GM18498 (cell line): ENCODE measurements around the gene CCDC102A.
A peak's percentile ranks its signal among the peaks of the same experiment; 100 is the strongest.
"Not testable (repeated sequence)": the region's sequence is repeated elsewhere in the genome, so short reads cannot be mapped to it uniquely, and the experiment has no call there.

Source experiments
- ATAC-seq: cut with Tn5 transposase; IDR thresholded peaks from one replicate; pipeline ENCODE4 v1.9.1; 2021; ENCODE audit warnings: mild to moderate bottlenecking, moderate library complexity; ENCODE audit not compliant: unreplicated experiment

The CCDC102A gene

DNA sequence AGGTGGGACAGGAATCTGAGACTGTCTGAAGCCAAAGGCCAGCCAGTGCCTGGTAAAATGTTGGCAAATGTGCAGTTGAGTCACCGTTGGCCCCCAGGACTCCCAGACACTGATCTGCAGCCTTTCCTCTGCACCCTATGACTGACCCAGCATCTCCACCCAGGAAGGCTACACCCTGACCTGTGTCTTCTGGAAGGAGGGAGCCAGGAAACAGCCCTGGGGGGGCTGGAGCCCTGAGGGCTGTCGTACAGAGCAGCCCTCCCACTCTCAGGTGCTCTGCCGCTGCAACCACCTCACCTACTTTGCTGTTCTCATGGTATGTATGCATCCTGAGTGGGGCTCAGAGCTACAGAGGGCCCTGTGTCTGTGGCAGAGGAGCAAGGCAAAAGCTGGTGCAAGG, 30.1 kb upstream of the CCDC102A start:
- ATAC-seq: no peak

- ATAC-seq: no peak
Observed at GRCh38 chr16:57565461-57565860, 29.1 kb upstream of the CCDC102A start.

DNA sequence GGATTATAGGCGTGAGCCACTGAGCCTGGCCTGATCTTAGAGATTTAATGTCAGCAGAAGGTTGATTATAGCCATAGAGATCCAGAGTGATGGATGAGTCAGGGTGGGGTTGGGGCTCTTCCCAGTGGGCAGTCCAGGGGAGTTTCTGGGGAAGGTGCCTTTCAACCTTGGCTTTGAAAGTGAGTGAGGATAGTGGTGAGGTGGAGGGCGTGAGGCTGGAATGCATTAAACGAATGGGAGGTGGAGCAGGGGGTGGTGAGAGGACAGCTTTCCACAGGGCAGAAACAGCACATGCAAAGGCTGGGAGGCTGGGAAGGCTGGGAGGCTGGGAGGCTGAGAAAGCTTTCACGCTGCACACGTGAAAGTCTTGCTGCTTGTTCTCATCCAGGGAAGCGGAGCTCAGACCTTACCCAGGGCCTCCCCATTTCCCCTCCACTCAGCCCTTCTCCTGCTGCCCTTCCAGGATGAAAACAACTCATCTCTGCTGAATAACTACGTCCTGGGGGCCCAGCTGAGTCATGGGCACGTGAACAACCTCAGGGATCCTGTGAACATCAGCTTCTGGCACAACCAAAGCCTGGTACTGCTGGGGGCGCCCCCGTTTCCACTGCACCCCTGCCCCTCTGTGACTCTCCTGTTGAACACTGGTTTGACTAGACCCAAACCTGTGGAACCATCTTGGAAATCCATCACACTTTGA, 28.4 kb upstream of the CCDC102A start:
- ATAC-seq: no peak

- ATAC-seq: no peak
Observed at GRCh38 chr16:57563761-57564160, 27.4 kb upstream of the CCDC102A start.

DNA sequence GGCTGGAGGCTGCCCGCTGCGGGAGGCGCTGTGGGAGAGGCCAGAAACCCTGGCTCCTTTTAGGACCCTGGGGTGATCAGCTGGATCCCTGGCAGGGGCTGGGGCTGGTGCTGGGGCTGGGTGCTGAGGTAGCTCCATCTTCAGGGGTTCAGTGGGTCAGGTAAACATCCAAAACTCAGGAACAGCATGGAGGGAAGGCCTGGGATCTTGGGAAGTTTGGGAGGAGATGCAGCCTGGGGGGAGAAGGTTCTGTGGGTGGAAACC, 27.0 kb upstream of the CCDC102A start:
- no peak for ATAC-seq

DNA sequence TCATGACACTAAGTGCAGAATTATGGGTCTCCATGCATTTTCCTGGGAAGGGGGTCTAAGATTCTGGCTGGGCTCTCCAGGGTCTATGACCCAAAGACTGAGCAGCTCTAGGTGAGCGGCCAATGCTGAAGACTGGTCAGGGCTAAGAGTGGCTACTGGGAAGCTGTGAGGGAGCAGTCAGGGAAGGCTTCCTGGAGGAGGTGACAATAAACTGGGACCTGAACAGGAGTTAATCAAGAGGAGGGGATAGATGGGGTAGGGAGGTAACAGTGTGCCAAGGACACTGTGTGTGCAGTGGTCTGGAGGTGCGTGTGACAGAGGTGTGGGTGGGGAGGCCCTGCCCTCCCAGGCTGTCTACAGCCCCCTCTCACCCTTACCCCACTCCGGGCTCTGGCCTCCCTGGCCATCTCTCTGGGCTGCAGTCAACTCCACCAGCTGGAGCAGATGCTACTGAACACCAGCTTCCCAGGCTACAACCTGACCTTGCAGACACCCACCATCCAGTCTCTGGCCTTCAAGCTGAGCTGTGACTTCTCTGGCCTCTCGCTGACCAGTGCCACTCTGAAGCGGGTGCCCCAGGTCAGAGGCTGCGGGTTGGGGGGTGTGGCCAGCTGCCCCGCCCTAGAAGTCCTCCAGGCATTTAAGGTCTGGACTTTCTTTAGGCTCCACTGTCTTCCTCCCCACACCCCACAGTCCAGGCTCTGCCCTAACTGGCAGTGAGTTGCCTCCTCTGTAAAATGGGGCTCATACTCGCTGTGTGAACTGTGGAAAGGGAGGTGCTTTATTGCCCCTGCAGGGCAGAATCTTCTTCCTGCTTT, 26.5 kb upstream of the CCDC102A start:
- ATAC-seq: no peak

- ATAC-seq: no peak
Observed at GRCh38 chr16:57562066-57562465, 25.7 kb upstream of the CCDC102A start.

GRCh38 chr16:57559072-57559790, 22.9 kb upstream of the CCDC102A start:
- ATAC-seq: no peak

- ATAC-seq: no peak
Observed at GRCh38 chr16:57556941-57557541, 20.7 kb upstream of the CCDC102A start.

DNA sequence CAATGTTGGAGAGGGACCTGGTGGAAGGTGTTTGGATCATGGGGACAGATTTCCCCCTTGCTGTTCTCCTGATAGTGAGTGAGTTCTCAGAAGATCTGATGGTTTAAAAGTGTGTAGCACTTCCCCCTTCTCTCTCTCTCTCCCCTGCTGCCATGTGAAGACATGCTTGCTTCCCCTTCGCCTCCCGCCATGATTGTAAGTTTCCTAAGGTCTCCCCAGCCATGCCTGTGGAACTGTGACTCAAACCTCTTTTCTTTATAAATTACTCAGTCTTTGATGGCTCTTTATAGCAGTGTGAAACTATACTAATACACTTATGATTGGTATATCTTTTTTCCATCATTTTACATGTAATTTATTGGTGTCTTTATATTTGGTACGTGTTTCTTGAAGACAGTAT, 19.5 kb upstream of the CCDC102A start:
- no peak for ATAC-seq

DNA sequence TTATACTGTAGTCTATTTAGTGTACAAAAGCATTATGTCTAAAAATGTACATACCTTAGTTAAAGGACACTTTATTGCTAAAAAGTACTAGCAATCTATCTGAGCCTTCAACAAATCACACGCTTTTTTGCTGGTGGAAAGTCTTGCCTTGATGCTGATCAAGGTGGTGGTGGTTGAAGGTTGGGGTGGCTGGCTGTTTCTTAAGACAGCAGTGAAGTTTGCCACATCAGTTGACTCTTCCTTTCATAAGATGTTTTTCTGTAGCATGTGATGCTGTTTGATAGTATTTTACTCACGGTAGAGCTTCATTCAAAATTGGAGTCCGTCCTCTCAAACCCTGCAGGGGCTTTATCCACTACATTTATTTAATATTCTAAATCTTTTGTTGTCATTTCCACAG, 14.7 kb upstream of the CCDC102A start:
- no peak for ATAC-seq

- no peak for ATAC-seq
Observed at GRCh38 chr16:57549730-57550129, 13.4 kb upstream of the CCDC102A start.

GRCh38 chr16:57548408-57548807, 12.0 kb upstream of the CCDC102A start:
- ATAC-seq: no peak

- not testable (repeated sequence) for ATAC-seq
Observed at GRCh38 chr16:57547524-57547923, 11.2 kb upstream of the CCDC102A start.

DNA sequence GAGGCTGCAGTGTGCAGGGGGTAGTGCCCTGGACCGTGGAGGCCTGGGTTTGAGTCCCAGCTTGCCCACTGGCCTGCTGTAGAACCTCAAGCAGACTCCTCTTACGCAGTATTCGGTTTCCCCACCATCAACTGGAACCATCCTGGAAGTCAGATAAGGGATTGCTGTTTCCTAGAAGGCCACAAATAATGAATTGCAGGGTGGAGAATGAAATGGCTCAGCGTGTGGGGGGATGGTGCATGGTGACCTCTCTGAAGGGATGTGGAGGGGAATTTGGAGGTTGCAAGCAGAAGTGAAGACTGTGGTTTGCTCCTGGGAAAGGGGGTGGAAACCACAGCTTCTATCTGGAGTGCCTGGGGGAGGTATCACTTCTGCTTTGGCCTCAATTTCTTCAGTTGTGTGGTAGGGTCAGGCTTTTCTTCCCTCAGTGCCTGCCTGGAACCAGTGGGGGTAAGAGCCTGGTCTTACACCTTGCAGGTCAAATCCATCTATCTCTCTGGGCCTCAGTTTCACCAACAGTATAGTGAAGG, 7.8 kb upstream of the CCDC102A start:
- ATAC-seq: peak; percentile 70

- no peak for ATAC-seq
Observed at GRCh38 chr16:57541754-57542435, 5.5 kb upstream of the CCDC102A start.

DNA sequence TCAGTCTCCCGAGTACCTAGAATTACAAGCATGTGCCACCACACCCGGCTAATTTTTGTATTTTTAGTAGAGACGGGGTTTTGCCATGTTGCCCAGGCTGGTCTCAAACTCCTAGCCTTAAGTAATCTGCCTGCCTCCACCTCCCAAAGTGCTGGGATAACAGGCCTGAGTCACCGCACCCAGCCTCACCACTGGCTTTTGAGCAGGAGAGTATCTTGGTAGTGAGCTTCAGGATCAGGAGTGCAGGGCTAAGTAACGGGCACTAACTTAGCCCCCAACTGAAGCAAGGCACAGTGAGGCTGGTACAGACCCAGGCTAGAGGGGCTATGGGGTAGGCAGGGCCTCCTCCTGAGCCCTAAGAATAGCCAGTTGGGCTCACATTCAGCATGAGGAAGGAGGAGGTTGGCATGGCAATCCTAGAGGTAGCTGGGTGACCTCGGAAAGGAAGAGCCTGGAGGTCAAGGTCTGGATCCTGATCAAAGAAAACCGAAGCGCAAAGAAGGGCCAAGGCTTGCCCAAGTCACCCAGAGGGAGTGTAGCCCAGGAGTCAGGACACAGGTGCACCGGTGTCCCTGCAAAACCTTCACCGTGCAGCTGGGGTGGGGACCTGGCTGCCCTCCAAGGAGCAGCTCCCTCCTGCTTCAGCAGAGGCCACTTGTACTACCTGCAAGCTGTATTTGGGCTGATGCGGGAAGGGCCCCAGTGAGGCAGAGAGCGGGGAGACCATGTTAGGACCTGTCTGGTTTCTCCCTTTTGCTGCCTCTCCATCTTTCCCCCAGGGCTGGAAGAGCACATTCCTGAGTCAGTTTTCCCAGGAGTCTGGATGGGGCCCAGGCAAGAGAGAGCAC, 4.8 kb upstream of the CCDC102A start:
- no peak for ATAC-seq

DNA sequence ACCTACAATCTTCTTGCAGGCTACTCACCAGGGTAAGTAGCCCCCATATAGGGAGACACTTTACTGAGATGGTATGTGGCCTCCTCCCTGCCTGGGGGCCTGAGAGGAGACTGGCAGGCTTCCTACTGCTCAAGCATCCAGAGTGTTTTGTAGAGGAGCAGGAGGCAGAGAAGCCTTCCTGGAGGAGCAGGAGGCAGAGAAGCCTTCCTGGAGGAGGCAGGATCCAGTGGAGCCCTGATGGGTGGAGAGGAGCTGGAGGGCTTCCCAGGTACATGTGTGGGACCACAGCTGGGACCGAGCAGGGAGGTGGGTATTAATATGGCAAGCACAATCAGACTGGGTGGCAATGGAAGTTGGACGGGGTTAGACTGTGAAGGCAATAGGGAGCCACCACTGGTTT, 4.0 kb upstream of the CCDC102A start:
- ATAC-seq: no peak

DNA sequence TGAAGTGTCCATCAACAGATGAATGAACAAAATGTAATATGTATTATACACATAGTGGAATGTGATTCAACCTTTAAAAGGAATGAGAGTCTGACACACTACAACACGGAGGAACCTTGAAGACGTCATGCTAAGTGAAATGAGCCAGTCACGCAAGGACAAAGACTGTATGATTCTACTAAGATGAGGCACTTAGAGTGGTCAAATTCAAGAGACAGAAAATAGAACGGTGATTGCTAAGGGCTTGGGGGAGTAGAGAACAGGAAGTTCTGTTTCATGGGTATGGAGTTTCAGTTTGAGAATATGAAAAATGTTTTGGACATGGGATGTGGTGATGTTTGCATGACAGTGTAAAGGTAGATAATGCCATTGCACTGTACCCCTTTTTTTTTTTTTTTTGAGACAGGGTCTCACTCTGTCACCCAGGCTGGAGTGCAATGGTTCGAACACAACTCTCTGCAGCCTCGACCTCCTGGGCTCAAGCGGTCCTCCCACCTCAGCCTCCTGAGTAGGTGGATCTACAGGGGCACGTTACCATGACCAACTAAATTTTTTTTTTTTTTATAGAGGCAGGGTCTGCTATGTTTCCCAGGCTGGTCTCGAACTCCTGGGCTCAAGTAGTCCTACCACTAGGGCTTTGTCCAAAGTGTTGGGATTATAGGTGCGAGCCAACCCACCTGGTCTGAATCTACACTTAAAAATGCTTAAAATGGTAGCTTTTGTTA, 2.9 kb upstream of the CCDC102A start:
- peak; percentile 33 for ATAC-seq
